ENCODE measurements around the gene MAPKBP1. TPM values are rescaled to one million over a fixed set of nuclear protein-coding genes. Genes with fewer than 3 reads are reported as not detected.

MAPKBP1 gene
- total and polyA plus RNA-seq, 2 of the 8 experiments (the other 6 are each of a cell fraction or from before 2014, with no cell fraction given), result 4.3 to 11.3 TPM

DNA sequence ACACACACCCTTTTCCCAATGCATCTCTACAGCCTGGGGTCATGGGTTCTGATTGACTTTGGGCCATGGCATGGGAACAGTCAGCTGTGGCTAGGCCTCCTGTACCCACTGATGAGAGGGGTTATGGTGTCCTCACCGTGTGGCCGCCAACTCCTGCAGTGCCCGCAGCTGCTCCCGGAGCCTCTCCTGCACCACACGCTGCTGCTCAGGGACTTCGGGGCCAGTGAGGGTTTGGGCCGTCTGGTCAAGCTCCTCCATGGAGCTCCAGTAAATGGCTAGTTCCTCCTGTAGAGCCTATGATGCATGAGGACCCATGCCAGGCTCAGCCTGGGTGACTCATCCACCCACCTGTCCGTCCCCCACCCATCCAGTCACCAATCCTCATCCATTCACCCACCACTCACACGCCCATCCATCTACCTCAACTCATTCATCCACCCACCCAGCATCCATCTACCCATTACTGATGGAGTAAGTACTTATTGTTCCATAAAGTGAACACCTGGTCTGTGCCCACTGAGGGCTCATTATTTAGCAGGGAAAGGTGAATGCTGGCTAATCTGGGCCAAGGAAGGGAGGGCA lies 98.0 kb downstream of the MAPKBP1 start:
- Histone ChIP-seq H2AFZ (ENCODE audit: low read length) (no peak overlapping the region), H3K36me3 (ENCODE audit: control insufficient read depth in 2 of 4, insufficient read depth in 4 of 4, low read length in 3 of 4) (no peaks in the 10 kb centered on the region), H4K91ac (replicated peaks; ENCODE audit: insufficient read length, low read length) (no peak overlapping the region), H3K9me3 (ENCODE audit: insufficient read depth in 2 of 2, low read depth in 1 of 2, low read length in 1 of 2) (no peaks in the 10 kb centered on the region), H3K79me1 (ENCODE audit: low read depth, low read length) (no peaks in the 10 kb centered on the region), H3K4me3 (ENCODE audit: extremely low read depth in 1 of 4, insufficient read depth in 2 of 4, low read depth in 3 of 4, low read length in 4 of 4) (no peak overlapping the region), H3K4me1 (replicated peaks in 1 of 4; ENCODE audit: control insufficient read depth in 3 of 4, insufficient read depth in 4 of 4, low read length in 3 of 4) (no peaks in the 10 kb centered on the region; a peak in 1 of 7 replicates), H3K79me2 (ENCODE audit: control insufficient read depth in 1 of 2, insufficient read depth in 2 of 2, low read length in 2 of 2) (no peaks in the 10 kb centered on the region), H3K4ac (replicated peaks; ENCODE audit: insufficient read length, low read depth, low read length) (no peak overlapping the region), H3K9ac (replicated peaks in 1 of 4; ENCODE audit: extremely low read depth in 1 of 4, low read depth in 3 of 4, low read length in 3 of 4) (no peak overlapping the region), H3K23ac (ENCODE audit: insufficient read length) (no peak overlapping the region), H4K8ac (ENCODE audit: extremely low read depth, insufficient read depth, low read length) (no peak overlapping the region), H2BK15ac (ENCODE audit: low read length) (no peak overlapping the region), H3K27me3 (replicated peaks in 1 of 4; ENCODE audit: control insufficient read depth in 3 of 4, extremely low read depth in 1 of 4, insufficient read depth in 3 of 4, low read length in 3 of 4) (no peaks in the 10 kb centered on the region), H2AK5ac (ENCODE audit: low read depth, low read length) (0 out of 2 replicates have a peak overlapping the region, but pooled peaks have one; percentile 39), H3K18ac (ENCODE audit: extremely low read depth, low read length) (no peak overlapping the region), H2BK120ac (replicated peaks; ENCODE audit: low read depth, low read length) (no peak overlapping the region), H4K20me1 (replicated peaks in 1 of 2; ENCODE audit: control insufficient read depth in 1 of 2, insufficient read depth in 2 of 2, low read length in 2 of 2) (peaks cover 0 to 2% of the 10 kb centered on the region in 2 experiments), H3K23me2 (ENCODE audit: low read depth, low read length) (no peaks in the 10 kb centered on the region), H4K5ac (ENCODE audit: insufficient read length, low read depth, low read length) (no peak overlapping the region), H3K4me2 (ENCODE audit: insufficient read depth in 1 of 2, low read depth in 2 of 2, low read length in 2 of 2) (no peak overlapping the region), H3K56ac (replicated peaks; ENCODE audit: insufficient read length, low read depth, low read length) (no peak overlapping the region), H2BK5ac (ENCODE audit: low read depth, low read length) (no peak overlapping the region; the same call in 1 of the 2 replicates), H3K27ac (ENCODE audit: low read depth, low read length) (no peak overlapping the region), H2BK20ac (ENCODE audit: low read length) (no peak overlapping the region), H3K14ac (ENCODE audit: insufficient read length) (no peak overlapping the region), H2BK12ac (ENCODE audit: low read depth, low read length) (no peak overlapping the region)
- DNase-seq (ENCODE audit: low read depth in 1 of 2, low spot score in 2 of 2) (no peak), FAIRE-seq (no peak)
- CTCF ChIA-PET (ENCODE audit: partially characterized antibody), result interaction anchor here (0.8 to 1.6 kb wide), 2 partner anchors 14 to 60 kb away, joined by 3 to 4 read pairs; no protein-coding TSS in a partner anchor
- 92 to 100% methylated on average over 1 to 9 of the region's 9 CpGs for WGBS, 2 experiments (ENCODE audit: extremely low coverage in 1 of 2, insufficient coverage in 1 of 2, insufficient read length in 1 of 2, insufficient replicate concordance in 2 of 2, low coverage in 1 of 2, low lambda C conversion rate in 2 of 2, missing lambda C conversion rate in 1 of 2)
- POLR2A ChIA-PET (ENCODE audit: partially characterized antibody), result interaction anchor here (0.6 kb wide), 1 partner anchor 204 kb away, joined by 3 read pairs; no protein-coding TSS in a partner anchor
- TF ChIP-seq YY1 (IDR thresholded peaks at IDR 0.05; ENCODE audit: low read depth, low read length), result no peak
- no peak for TF ChIP-seq BACH1 (IDR thresholded peaks at IDR 0.05; ENCODE audit: low read length)
- TF ChIP-seq RFX5 (IDR thresholded peaks at IDR 0.05; ENCODE audit: borderline replicate concordance, low read depth, low read length), result no peak

Measured in H1 (cell line).